Right lobe of liver (tissue), 6 donors: Measurements from ENCODE around the gene CANT1. TPM values are rescaled to one million over a fixed set of nuclear protein-coding genes. Genes with fewer than 3 reads are reported as not detected.

Source experiments
- ATAC-seq, 4 donors: fragments of 200-7000 bp; cut with Tn5 transposase; one replicate each; pipeline ENCODE4 v1.9.1; 2020; ENCODE audit warnings: mild to moderate bottlenecking in 4 of 4, moderate library complexity in 4 of 4
- DNase-seq, 3 donors: peaks; one replicate each; pipeline ENCODE4 v3.0.0-alpha.2; 2020
- H3K27ac ChIP-seq, 3 donors: fragments of 200-600 bp; one replicate each; pipeline ENCODE4 v1.8.0; 2022
- H3K27me3 ChIP-seq, 2 donors: fragments of 200-600 bp; one replicate each; pipeline ENCODE4 v1.8.0; 2022
- H3K36me3 ChIP-seq, 4 donors: fragments of 200-600 bp; sonication (generic) in 1 of 4; one replicate each; pipeline versions ENCODE4 v1.5.1 to v1.8.0; 2017 to 2022; ENCODE audit warnings: control low read depth in 1 of 4
- H3K4me1 ChIP-seq, 4 donors: fragments of 200-600 bp; sonication (generic) in 1 of 4; one replicate each; pipeline versions ENCODE4 v1.5.1 to v1.8.0; 2017 to 2022; ENCODE audit warnings: control low read depth in 1 of 4
- H3K4me3 ChIP-seq, 3 donors: fragments of 200-600 bp; one replicate each; pipeline ENCODE4 v1.8.0; 2022
- H3K9me3 ChIP-seq, 4 donors: fragments of 200-600 bp; sonication (generic) in 1 of 4; one replicate each; pipeline versions ENCODE4 v1.5.1 to v1.8.0; 2017 to 2022; ENCODE audit warnings: control low read depth in 1 of 4
- POLR2A ChIP-seq: fragments of 450-650 bp; IDR thresholded peaks from one replicate; pipeline ENCODE4 v1.6.1; 2017; ENCODE audit warnings: antibody characterized with exemption, mild to moderate bottlenecking
- WGBS: methylation state at CpG from one replicate; pipeline ENCODE4 v1.1.6; 2018; ENCODE audit warnings: low coverage, low lambda C conversion rate; ENCODE audit not compliant: insufficient coverage; ENCODE audit errors: missing lambda C conversion rate; 5-methylcytosine and 5-hydroxymethylcytosine counted together
- intact Hi-C, 2 donors: fragments of 100-400 bp; cut with DNase I; formaldehyde crosslinking; loops; one replicate each; pipeline versions ENCODE4 v1.11.2 to v1.14.1; 2022
- total RNA-seq, 6 experiments: library from RNA; depleted of rRNA in 2 of 6; stranded (reverse); fragments of >200 nt in 2 of 6; fragmentation: NEBNext Ultra II Directional in 3 of 6; extraction: Animal tissue kit (Norgen Biotek cat#: 25700) in 3 of 6; gene quantifications; one replicate each; pipeline versions ENCODE4 v1.1.0 to v1.2.4, GENCODE V29; 2016 to 2023
- TF ChIP-seq, protein P1 (sequence below), 4 donors: fragments of 200-600 bp in 3 of 4; fragments of 450-650 bp in 1 of 4; IDR thresholded peaks; one replicate each; pipeline versions ENCODE4 v1.5.1 to v1.8.0; 2016 to 2022; ENCODE audit warnings: antibody characterized with exemption in 4 of 4, mild to moderate bottlenecking in 2 of 4
- donor health status: DM: no; HTN: yes; CAD: no.
- donor health status: DM: no; HTN: no; CAD: no.
- donor health status: DM: no; HTN: no; CAD: no.
- donor health status: DM: no; HTN: yes; CAD: no.
- donor health status: DM: no; HTN: yes; CAD: no.

The CANT1 gene
- total RNA-seq, 6 experiments from 2014 or later, result 15.6 to 26.3 (median 18.7) TPM

GRCh38 chr17:78992542-78993212 is 16.9 kb downstream of the CANT1 start:
- H3K36me3 ChIP-seq, result peaks cover 0 to 22% (median 2%) of the 10 kb centered on the region in 4 donors
- H3K9me3 ChIP-seq, result no peaks in the 10 kb centered on the region
- ATAC-seq, result no peak
- no peaks in the 10 kb centered on the region for H3K27me3 ChIP-seq
- intact Hi-C loops, result no loop called here
- TF ChIP-seq POLR2A, result no peak
- TF ChIP-seq, protein P1, sequence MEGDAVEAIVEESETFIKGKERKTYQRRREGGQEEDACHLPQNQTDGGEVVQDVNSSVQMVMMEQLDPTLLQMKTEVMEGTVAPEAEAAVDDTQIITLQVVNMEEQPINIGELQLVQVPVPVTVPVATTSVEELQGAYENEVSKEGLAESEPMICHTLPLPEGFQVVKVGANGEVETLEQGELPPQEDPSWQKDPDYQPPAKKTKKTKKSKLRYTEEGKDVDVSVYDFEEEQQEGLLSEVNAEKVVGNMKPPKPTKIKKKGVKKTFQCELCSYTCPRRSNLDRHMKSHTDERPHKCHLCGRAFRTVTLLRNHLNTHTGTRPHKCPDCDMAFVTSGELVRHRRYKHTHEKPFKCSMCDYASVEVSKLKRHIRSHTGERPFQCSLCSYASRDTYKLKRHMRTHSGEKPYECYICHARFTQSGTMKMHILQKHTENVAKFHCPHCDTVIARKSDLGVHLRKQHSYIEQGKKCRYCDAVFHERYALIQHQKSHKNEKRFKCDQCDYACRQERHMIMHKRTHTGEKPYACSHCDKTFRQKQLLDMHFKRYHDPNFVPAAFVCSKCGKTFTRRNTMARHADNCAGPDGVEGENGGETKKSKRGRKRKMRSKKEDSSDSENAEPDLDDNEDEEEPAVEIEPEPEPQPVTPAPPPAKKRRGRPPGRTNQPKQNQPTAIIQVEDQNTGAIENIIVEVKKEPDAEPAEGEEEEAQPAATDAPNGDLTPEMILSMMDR (IDR thresholded peaks at IDR 0.05), result no peak
- DNase-seq, result peak; percentile 13 to 31 (median 18)
- H3K27ac ChIP-seq, result no peak overlapping the region
- no peaks in the 10 kb centered on the region for H3K4me1 ChIP-seq
- WGBS, result 82% methylated on average over 10 of the region's 12 CpGs
- H3K4me3 ChIP-seq, result no peak overlapping the region

DNA sequence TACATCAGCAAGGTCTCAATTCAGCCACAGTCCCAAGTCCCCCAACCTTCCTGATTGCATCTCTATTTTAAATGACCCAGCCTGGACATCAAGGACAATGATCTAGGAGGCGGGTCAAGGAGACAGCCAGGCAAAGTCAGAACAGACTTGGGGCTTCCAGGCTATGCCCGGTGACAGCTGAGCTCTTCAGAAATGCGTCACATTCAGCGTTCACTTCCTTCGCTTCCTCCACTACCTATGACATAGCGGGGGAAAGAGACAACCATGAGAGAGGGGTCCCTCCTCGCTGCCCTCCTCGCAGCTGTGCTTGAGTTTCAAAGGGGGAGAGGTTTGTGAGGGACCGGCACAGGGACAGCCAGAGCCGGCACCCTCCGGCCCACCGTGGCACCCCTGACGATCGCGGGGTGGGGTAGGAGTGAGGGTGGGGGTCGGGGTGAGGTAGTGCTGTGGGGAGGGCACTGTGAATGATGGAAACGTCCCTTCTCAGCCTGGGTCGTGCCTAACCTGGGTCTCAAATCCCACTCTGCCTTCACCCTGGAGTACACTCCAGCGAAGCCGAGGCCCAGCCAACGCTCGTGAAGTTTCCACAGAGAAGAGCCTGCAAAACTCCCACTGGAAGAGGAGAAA is 17.5 kb downstream of the CANT1 start:
- intact Hi-C loops, result no loop called here
- 94% methylated on average over 11 of the region's 22 CpGs for WGBS
- no peak for TF ChIP-seq POLR2A
- TF ChIP-seq, protein P1 (IDR thresholded peaks at IDR 0.05), result no peak
- no peaks in the 10 kb centered on the region for H3K9me3 ChIP-seq
- ATAC-seq (no peak), DNase-seq (peak; percentile 15 to 31 (median 30))
- H3K27me3 ChIP-seq, result no peaks in the 10 kb centered on the region
- no peaks in the 10 kb centered on the region for H3K4me1 ChIP-seq
- no peak overlapping the region for H3K27ac ChIP-seq
- H3K36me3 ChIP-seq, result peaks cover 0 to 17% (median 0%) of the 10 kb centered on the region in 4 donors
- no peak overlapping the region for H3K4me3 ChIP-seq

DNA sequence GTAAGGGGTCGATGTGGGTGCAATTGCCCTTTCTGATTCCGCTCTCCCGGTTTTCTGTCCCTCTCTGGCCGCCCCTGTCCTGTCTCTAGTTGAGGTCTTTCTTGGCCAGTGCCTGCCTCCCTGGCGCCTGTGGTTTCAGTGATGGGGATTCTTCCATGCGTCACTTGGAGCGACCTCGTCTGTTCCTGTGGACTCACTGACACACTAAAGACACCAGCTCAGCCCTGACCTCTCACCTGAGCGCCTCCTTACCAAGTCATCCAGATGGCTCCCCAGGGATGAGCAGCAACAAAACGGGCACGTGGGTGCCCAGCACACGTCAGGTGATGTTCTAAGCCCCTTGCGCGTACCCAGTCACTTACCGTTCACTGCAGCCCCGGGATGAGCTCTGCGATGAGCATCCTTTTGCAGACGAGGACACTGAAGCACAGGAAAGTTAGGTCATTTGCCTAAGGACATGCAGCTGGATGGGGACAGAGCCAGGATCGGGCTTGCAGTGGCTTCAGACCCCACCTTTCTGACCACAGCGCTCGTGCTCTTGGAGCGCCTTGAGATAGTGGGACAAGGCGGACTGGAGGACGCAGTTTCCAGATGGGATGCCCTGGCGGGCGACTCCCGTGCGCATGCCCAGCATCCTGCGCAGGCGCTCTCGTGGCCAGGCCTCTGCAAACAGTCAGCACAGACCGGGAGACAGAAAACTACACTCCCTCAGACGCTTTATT is 18.4 kb downstream of the CANT1 start:
- Histone ChIP-seq H3K27me3 (no peaks in the 10 kb centered on the region), H3K36me3 (peaks cover 0 to 8% (median 0%) of the 10 kb centered on the region in 4 donors), H3K9me3 (no peaks in the 10 kb centered on the region), H3K4me1 (no peaks in the 10 kb centered on the region), H3K4me3 (no peak overlapping the region), H3K27ac (no peak overlapping the region)
- DNase-seq, result peak; percentile 18 to 46 (median 42)
- TF ChIP-seq, protein P1 (IDR thresholded peaks at IDR 0.05), result no peak
- intact Hi-C loops, result no loop called here
- 85% methylated on average over 11 of the region's 33 CpGs for WGBS
- ATAC-seq, result no peak

DNA sequence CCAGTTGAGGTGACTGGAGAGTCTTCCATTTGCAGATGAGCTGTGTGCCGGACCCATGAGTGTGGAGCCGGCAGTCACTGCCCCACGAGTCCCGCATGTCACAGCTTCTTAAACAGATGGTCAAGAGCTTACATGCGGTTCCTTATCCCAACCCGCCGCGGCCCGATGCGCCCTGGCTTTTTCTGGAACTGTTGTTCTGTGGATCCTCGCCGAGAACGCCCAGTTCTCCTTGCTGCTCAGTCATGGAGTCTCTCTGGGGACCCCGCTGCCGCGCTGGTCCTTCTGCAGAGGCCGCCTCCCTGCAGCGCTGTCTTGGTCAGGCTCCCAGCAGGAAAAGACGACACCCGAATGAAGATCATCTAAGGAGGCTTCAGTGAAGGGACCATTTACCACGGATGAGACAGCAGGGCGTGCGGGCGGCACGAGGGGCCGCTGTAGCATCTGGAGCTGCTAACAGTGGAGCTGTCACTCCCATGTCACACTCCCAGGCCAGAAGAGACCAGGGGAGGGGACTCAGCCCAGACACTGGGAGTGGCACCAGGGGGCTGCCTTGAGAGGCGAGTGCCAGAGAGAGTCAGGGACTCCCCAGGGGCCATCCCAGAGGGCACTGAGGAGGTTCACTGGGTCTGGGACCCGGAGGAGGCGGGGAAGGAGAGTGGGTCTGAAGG is 19.1 kb downstream of the CANT1 start:
- Histone ChIP-seq H3K9me3 (no peaks in the 10 kb centered on the region), H3K36me3 (peaks cover 0 to 7% (median 0%) of the 10 kb centered on the region in 4 donors), H3K4me1 (no peaks in the 10 kb centered on the region), H3K27ac (no peak overlapping the region), H3K4me3 (no peak overlapping the region), H3K27me3 (no peaks in the 10 kb centered on the region)
- intact Hi-C loops, result no loop called here
- ATAC-seq, result no peak
- no peak for TF ChIP-seq POLR2A
- TF ChIP-seq, protein P1 (IDR thresholded peaks at IDR 0.05), result no peak
- 99% methylated on average over 8 of the region's 29 CpGs for WGBS
- DNase-seq, result peak in 2 of 3 donors; percentile 18 to 49
